Measurements from ENCODE around the gene EYS.

DNA sequence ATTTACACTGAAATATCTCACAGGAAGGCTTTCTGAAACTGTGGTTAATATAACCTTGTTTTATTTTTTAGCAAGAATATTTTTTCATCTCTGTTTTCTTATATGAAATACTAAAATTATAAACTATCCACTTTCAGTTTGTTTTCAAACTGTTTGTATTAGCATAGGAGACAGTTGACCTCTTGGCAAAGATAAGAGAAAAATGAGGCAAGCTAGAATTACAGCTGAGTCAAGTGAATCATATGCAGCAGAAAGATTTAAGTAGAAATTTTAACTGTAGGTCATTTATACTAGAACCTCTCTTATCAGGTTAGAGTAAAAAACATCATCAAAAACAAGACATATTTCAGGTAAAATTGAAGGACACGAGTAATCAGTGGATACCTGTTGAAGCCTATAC, 1278.8 kb downstream of the EYS start:
- TF ChIP-seq CTCF (IDR thresholded peaks at IDR 0.05) = no peak
- TF ChIP-seq POLR2A (IDR thresholded peaks at IDR 0.05; ENCODE audit: low read depth) = no peak
- no peak for TF ChIP-seq POLR2AphosphoS5 (IDR thresholded peaks at IDR 0.05)
- no peak for TF ChIP-seq EP300 (IDR thresholded peaks at IDR 0.05)
